Stomach (tissue), 9 donors: ENCODE results near the gene PSMB3. TPM values are rescaled to one million over a fixed set of nuclear protein-coding genes. Genes with fewer than 3 reads are reported as not detected.
"Not testable (repeated sequence)": the region's sequence is repeated elsewhere in the genome, so short reads cannot be mapped to it uniquely, and the experiment has no call there.

Experiments used
- DNase-seq, 2 donors: peaks; one replicate each; pipeline versions ENCODE4 v3.0.0 to v3.0.0-alpha.2; 2013 to 2019
- H3K27ac ChIP-seq, 5 donors: fragments of 200-600 bp in 4 of 5; sonication (generic) in 4 of 5; one replicate each; pipeline ENCODE4 v1.5.1; 2013 to 2019; ENCODE audit warnings: mild to moderate bottlenecking in 1 of 5, moderate library complexity in 1 of 5
- H3K27me3 ChIP-seq, 3 donors: fragments of 200-600 bp; sonication (generic); one replicate each; pipeline ENCODE4 v1.5.1; 2017 to 2019; ENCODE audit warnings: mixed run types in 1 of 3
- H3K36me3 ChIP-seq, 4 donors: fragments of 200-600 bp; sonication (generic); 1 replicate in 3 of 4; 2 replicates in 1 of 4; pipeline ENCODE4 v1.5.1; 2016 to 2019
- H3K4me1 ChIP-seq, 4 donors: fragments of 200-600 bp; sonication (generic); one replicate each; pipeline ENCODE4 v1.5.1; 2016 to 2019
- H3K4me3 ChIP-seq, 4 donors: fragments of 200-600 bp; sonication (generic) in 3 of 4; one replicate each; pipeline ENCODE4 v1.5.1; 2016 to 2019; ENCODE audit warnings: mild to moderate bottlenecking in 1 of 4
- H3K9me3 ChIP-seq, 4 donors: fragments of 200-600 bp; sonication (generic); one replicate each; pipeline ENCODE4 v1.5.1; 2016 to 2019
- CTCF ChIP-seq, 7 experiments: fragments of 450-650 bp in 4 of 7; fragments of 200-600 bp in 3 of 7; sonication (generic) in 3 of 7; IDR thresholded peaks; one replicate each; pipeline ENCODE4 v1.5.1; 2016 to 2019; ENCODE audit warnings: antibody characterized with exemption in 7 of 7, control low read depth in 2 of 7, mild to moderate bottlenecking in 1 of 7
- EP300 ChIP-seq: sonication (generic); formaldehyde crosslinking; IDR thresholded peaks from one replicate; pipeline ENCODE4 v1.6.1; 2017; ENCODE audit warnings: antibody characterized with exemption
- POLR2A ChIP-seq, 4 donors: fragments of 450-650 bp; IDR thresholded peaks; one replicate each; pipeline ENCODE4 v1.6.1; 2016; ENCODE audit warnings: antibody characterized with exemption in 4 of 4, control low read depth in 2 of 4, mild to moderate bottlenecking in 1 of 4, moderate library complexity in 1 of 4
- POLR2AphosphoS5 ChIP-seq, 3 donors: sonication (generic); formaldehyde crosslinking; IDR thresholded peaks; one replicate each; pipeline ENCODE4 v1.6.1; 2016; ENCODE audit warnings: antibody characterized with exemption in 3 of 3
- WGBS, 5 donors: extraction: QIAGEN DNeasy Blood & Tissue Kit in 3 of 5; methylation state at CpG; one replicate each; pipeline versions ENCODE4 v1.1.5 to v1.1.7; 2013 to 2018; 5-methylcytosine and 5-hydroxymethylcytosine counted together
- intact Hi-C: fragments of 100-400 bp; cut with DNase I; formaldehyde crosslinking; loops from one replicate; pipeline ENCODE4 v1.15.1; 2023; ENCODE audit warnings: low total_unique reads
- polyA plus RNA-seq, 3 donors: library from polyadenylated mRNA; stranded (reverse); fragments of 200-250 nt; gene quantifications; one replicate each; pipeline ENCODE4 v1.2.3, GENCODE V29; 2013
- total RNA-seq, 5 donors: library from RNA; depleted of rRNA; stranded (reverse); fragments of >200 nt; gene quantifications; one replicate each; pipeline versions ENCODE4 v1.1.0 to v1.2.3, GENCODE V29; 2014 to 2016
- donor health status: healthy with polysubstance abuse.
- donor health status: Bipolar disorder and iron deficiency.
- donor health status: healthy.

The PSMB3 gene
- total and polyA plus RNA-seq, 8 donors = 29.0 to 281 (median 191) TPM

GRCh38 chr17:38789185-38789584 lies 36.6 kb downstream of the PSMB3 start:
- intact Hi-C loops = no loop called here
- TF ChIP-seq CTCF (IDR thresholded peaks at IDR 0.05) = no peak
- TF ChIP-seq POLR2AphosphoS5 (IDR thresholded peaks at IDR 0.05) = no peak
- no peak for TF ChIP-seq POLR2A (IDR thresholded peaks at IDR 0.05)
- Histone ChIP-seq H3K27ac (no peak overlapping the region), H3K4me3 (no peak overlapping the region), H3K9me3 (no peaks in the 10 kb centered on the region), H3K4me1 (peaks cover 0 to 24% (median 10%) of the 10 kb centered on the region in 4 donors), H3K36me3 (peaks cover 22 to 42% (median 40%) of the 10 kb centered on the region in 4 donors), H3K27me3 (no peaks in the 10 kb centered on the region)
- 11 to 23% (median 18%) methylated on average over 1 of the region's 1 CpG for WGBS, 5 donors
- no peak for DNase-seq

GRCh38 chr17:38790148-38790707 lies 37.7 kb downstream of the PSMB3 start:
- H3K9me3 ChIP-seq, H3K4me3 ChIP-seq: not testable (repeated sequence)
- H3K4me1 ChIP-seq = peaks cover 0 to 26% (median 10%) of the 10 kb centered on the region in 4 donors

GRCh38 chr17:38791162-38791561 lies 38.6 kb downstream of the PSMB3 start:
- H3K4me1 ChIP-seq = peaks cover 0 to 35% (median 12%) of the 10 kb centered on the region in 4 donors
- TF ChIP-seq CTCF (IDR thresholded peaks at IDR 0.05) (no peak), EP300 (no peak), POLR2A (IDR thresholded peaks at IDR 0.05) (no peak), POLR2AphosphoS5 (IDR thresholded peaks at IDR 0.05) (no peak)
- intact Hi-C loops = no loop called here
- H3K27ac ChIP-seq = no peak overlapping the region
- 84 to 100% (median 95%) methylated on average over 5 of the region's 5 CpGs for WGBS, 5 donors
- no peaks in the 10 kb centered on the region for H3K9me3 ChIP-seq
- H3K4me3 ChIP-seq = no peak overlapping the region
- DNase-seq = no peak
- H3K36me3 ChIP-seq = peaks cover 5 to 32% (median 28%) of the 10 kb centered on the region in 4 donors
- no peaks in the 10 kb centered on the region for H3K27me3 ChIP-seq

More at GRCh38 chr17:38790148-38790707, 37.7 kb downstream of the PSMB3 start:
- intact Hi-C loops, H3K27me3 ChIP-seq, DNase-seq, H3K27ac ChIP-seq: not testable (repeated sequence)
- WGBS, 5 donors = 56 to 74% (median 71%) methylated on average over 13 of the region's 13 CpGs
- H3K36me3 ChIP-seq = peaks cover 12 to 33% (median 30%) of the 10 kb centered on the region in 4 donors

GRCh38 chr17:38794221-38794620 lies 41.7 kb downstream of the PSMB3 start:
- intact Hi-C loops = no loop called here
- Histone ChIP-seq H3K27me3 (no peaks in the 10 kb centered on the region), H3K9me3 (no peaks in the 10 kb centered on the region), H3K36me3 (peaks cover 0 to 27% (median 21%) of the 10 kb centered on the region in 4 donors), H3K4me3 (no peak overlapping the region), H3K4me1 (peaks cover 22 to 57% (median 38%) of the 10 kb centered on the region in 4 donors), H3K27ac (no peak overlapping the region)
- WGBS, 5 donors = 91 to 94% (median 94%) methylated on average over 5 of the region's 5 CpGs
- TF ChIP-seq POLR2AphosphoS5 (IDR thresholded peaks at IDR 0.05) (no peak), POLR2A (IDR thresholded peaks at IDR 0.05) (no peak), CTCF (IDR thresholded peaks at IDR 0.05) (no peak), EP300 (no peak)
- DNase-seq = no peak

- no peak overlapping the region for H3K4me3 ChIP-seq
- H3K27ac ChIP-seq = peak overlapping the region in 1 of 5 donors; percentile 99
- no peak for DNase-seq
- TF ChIP-seq POLR2AphosphoS5 (IDR thresholded peaks at IDR 0.05) = no peak
- intact Hi-C loops = no loop called here
- 62 to 74% (median 70%) methylated on average over 5 of the region's 5 CpGs for WGBS, 5 donors
- peaks cover 2 to 34% (median 28%) of the 10 kb centered on the region in 4 donors for H3K36me3 ChIP-seq
- peaks cover 27 to 52% (median 34%) of the 10 kb centered on the region in 4 donors for H3K4me1 ChIP-seq
- no peaks in the 10 kb centered on the region for H3K9me3 ChIP-seq
- H3K27me3 ChIP-seq = no peaks in the 10 kb centered on the region
These were observed 44.1 kb downstream of the PSMB3 start for GRCh38 chr17:38796451-38797157.
